ENCODE data around the gene RUVBL2.

DNA sequence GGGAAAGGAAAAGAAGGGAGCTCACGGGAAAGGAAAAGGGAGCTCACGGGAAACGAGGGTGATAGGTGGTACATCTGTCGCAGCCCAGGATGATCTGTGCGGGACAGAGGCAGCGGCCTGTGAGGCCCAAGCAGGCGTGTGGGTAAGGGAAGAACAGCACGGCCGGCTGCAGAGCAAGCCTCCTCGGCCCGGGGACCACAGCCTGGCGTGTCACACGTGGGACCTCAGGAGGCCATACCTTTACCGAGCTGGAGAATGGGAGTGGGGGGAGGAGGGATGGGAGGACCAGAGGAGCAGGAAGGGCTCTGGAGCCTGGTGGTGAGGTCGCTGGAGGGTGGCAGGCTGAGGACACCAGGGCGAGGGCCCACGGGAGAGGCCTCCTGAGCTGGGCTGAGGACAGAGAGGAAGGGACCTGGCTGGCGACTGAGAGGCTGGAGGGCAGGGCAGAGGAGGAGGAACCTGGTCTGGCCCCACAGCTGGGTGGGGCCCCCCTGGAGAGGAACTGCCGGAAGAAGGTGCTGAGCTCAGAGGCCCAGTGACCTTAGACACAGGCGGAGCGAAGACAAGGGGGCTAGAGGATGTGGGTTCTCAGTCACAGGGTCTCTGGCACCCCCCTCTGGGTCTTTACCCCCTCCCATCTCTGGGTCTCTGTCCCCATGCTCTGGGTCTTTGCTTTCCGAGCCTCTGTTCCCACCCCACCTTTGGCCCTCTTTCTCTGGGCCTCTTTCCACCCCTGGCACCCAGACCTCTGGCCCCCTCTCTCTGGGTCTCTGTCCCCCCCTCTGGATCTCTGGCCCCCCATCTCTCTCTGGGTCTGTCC, 31.4 kb upstream of the RUVBL2 start:
- TF ChIP-seq POLR2AphosphoS5 (IDR thresholded peaks at IDR 0.05) (peak; percentile 90 to 91 (median 91)), CTCF (IDR thresholded peaks at IDR 0.05 in 8 of 11, conservative IDR thresholded peaks at IDR 0.05 in 3 of 11) (no peak), POLR2A (IDR thresholded peaks at IDR 0.05) (peak in 2 of 3 donors; percentile 53 to 61)
